Fibroblast of lung (primary cell): Measurements from ENCODE around the gene MGAT1.

Source experiments
- EZH2 ChIP-seq: IDR thresholded peaks from 2 replicates; pipeline ENCODE4 v1.5.1; 2012; ENCODE audit warnings: low read length, control low read depth, mild to moderate bottlenecking; ENCODE audit errors: missing control alignments
- TF ChIP-seq, protein P1 (sequence below), 2 donors: IDR thresholded peaks in 1 of 2; conservative IDR thresholded peaks in 1 of 2; 1 replicate in 1 of 2; 2 replicates in 1 of 2; pipeline ENCODE4 v1.5.1; 2011 to 2012; ENCODE audit warnings: low read length in 2 of 2, control low read depth in 1 of 2, inconsistent platforms in 1 of 2, low read depth in 1 of 2, mild to moderate bottlenecking in 1 of 2

DNA sequence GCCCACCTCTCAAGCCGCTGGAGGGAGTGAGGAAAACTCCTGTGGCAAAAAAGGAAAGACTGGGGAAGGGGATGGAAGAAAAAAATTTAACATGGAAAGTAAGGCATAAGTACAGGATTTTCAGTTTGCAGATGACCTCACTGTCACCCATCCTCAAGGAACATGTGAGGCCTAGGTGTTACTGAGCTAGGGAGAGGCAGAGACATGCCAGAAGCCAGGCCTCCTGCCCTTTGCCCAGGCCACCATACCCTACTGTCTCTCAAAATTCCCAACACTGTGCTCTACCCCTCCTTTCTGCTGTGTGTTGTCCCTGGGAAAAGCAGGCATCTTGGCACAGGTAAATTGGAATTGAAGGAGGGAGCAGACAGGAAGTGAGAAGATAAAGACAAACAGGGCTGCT, 4.4 kb upstream of the MGAT1 start:
- TF ChIP-seq, protein P1, sequence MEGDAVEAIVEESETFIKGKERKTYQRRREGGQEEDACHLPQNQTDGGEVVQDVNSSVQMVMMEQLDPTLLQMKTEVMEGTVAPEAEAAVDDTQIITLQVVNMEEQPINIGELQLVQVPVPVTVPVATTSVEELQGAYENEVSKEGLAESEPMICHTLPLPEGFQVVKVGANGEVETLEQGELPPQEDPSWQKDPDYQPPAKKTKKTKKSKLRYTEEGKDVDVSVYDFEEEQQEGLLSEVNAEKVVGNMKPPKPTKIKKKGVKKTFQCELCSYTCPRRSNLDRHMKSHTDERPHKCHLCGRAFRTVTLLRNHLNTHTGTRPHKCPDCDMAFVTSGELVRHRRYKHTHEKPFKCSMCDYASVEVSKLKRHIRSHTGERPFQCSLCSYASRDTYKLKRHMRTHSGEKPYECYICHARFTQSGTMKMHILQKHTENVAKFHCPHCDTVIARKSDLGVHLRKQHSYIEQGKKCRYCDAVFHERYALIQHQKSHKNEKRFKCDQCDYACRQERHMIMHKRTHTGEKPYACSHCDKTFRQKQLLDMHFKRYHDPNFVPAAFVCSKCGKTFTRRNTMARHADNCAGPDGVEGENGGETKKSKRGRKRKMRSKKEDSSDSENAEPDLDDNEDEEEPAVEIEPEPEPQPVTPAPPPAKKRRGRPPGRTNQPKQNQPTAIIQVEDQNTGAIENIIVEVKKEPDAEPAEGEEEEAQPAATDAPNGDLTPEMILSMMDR (conservative IDR thresholded peaks at IDR 0.05 in 1 of 2, IDR thresholded peaks at IDR 0.05 in 1 of 2; ENCODE audit: low read depth in 1 of 2, low read length in 2 of 2) = no peak
- TF ChIP-seq EZH2 = no peak
